ENCODE data around the gene THBS2. TPM values are rescaled to one million over a fixed set of nuclear protein-coding genes. Genes with fewer than 3 reads are reported as not detected.
"Not testable (repeated sequence)": the region's sequence is repeated elsewhere in the genome, so short reads cannot be mapped to it uniquely, and the experiment has no call there.

Gene THBS2
- total RNA-seq, 1 experiment from 2014 or later, result 0.28 TPM

DNA sequence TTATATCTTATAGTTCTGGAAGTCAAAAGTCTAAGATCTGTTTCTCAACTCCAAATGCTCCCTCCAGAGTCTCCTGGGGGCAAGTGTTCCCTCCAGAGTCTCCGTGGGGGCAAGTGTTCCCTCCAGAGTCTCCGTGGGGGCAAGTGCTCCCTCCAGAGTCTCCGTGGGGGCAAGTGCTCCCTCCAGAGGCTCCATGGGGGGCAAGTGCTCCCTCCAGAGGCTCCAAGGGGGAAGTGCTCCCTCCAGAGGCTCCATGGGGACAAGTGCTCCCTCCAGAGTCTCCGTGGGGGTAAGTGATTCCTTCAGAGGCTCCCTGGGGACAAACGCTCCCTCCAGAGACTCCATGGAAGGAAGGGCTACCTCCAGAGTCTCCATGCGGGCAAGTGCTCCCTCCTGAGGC, 34.0 kb upstream of the THBS2 start:
- Histone ChIP-seq H3K4me1 (peaks cover 17% of the 10 kb centered on the region), H3K27ac (no peak overlapping the region), H3K4me3 (no peak overlapping the region), H3K9me3 (replicated peaks) (no peaks in the 10 kb centered on the region; the same call in 1 of the 2 replicates), H3K36me3 (no peaks in the 10 kb centered on the region), H3K27me3 (peaks cover 5% of the 10 kb centered on the region; the same call in 1 of the 2 replicates)
- DNase-seq, result no peak

DNA sequence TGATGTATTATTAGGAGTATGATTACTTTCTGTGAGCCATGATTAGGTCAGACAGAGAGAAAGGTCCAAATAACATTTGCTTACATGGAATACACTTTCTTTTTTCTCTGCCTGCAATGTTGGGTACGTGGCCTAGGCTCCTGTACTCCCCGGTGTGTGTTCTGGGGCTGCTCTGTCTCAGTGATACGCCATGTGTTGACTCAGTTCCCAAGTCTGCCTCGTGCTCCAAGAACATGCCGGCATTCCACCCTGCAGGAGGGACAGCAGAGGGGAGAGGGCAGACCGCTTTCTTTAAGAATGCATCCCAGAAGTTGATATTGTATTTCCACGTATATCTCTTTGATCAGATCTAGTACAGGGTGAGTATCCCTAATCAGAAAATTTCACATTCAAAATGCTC, 33.3 kb upstream of the THBS2 start:
- Histone ChIP-seq H3K27ac (no peak overlapping the region), H3K27me3 (peaks cover 5% of the 10 kb centered on the region; the same call in 1 of the 2 replicates), H3K4me3 (no peak overlapping the region), H3K36me3 (no peaks in the 10 kb centered on the region), H3K9me3 (replicated peaks) (no peaks in the 10 kb centered on the region; the same call in 1 of the 2 replicates), H3K4me1 (peaks cover 11% of the 10 kb centered on the region)
- no peak for DNase-seq

DNA sequence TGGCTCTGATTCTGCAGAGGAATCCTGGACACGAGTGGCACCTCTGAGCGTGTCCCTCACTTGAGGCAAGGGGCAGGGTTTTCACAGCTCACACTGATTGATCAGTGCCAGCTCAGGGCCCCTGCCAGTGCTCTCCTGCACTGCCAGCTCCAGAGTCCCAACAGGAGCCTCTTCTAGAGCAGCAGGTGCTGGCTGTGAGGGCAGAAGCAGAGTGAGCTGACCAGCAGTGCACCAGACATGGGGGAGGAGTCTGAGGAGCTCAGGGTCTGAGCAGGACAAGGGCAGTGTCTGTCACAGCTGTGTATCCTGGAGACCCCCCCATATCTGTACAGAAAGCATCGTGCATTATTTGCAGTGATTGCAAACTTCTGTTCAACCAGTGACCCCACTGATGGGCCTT, 31.5 kb upstream of the THBS2 start:
- DNase-seq, result no peak
- Histone ChIP-seq H3K27ac (no peak overlapping the region), H3K9me3 (replicated peaks) (no peaks in the 10 kb centered on the region; the same call in 1 of the 2 replicates), H3K36me3 (no peaks in the 10 kb centered on the region), H3K27me3 (peaks cover 5% of the 10 kb centered on the region; the same call in 1 of the 2 replicates), H3K4me1 (peaks cover 8% of the 10 kb centered on the region), H3K4me3 (no peak overlapping the region)

DNA sequence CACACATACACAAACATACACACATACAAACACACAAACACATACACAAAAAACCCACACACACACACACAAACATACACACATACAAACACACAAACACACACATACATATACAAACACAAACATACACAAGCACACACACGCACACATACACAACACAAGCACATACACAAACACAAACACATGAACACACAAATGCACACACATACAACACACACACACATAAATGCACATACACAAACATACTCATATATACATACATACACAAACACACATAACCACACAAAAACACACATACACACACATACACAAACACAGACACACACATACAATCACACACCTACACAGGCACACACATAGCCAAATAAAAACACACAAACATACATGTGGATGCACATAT, 30.3 kb upstream of the THBS2 start:
- no peak overlapping the region for H3K27ac ChIP-seq
- H3K36me3 ChIP-seq, result no peaks in the 10 kb centered on the region
- peaks cover 5% of the 10 kb centered on the region; the same call in 1 of the 2 replicates for H3K27me3 ChIP-seq
- H3K4me1 ChIP-seq, result no peaks in the 10 kb centered on the region
- DNase-seq, result no peak
- no peak overlapping the region for H3K4me3 ChIP-seq
- H3K9me3 ChIP-seq (replicated peaks), result no peaks in the 10 kb centered on the region; the same call in 1 of the 2 replicates

DNA sequence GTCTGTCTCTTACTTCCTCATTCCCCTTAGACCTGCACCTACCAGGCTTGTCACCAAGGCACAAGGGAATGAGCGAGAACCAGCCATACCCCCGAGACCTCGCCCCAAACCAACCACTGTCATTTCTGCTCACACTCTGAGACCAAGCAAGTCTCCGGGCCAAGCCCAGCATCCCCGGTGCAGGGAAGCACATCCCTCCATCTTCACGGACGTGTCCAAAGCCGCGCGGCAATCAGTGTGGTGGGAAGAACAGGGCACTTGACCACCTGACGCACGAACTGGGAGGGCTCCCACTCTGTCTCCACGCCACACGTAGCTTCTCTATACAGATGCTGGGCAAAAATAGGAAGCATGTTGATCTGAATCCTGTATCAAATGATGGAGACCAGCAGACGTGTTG, 28.4 kb upstream of the THBS2 start:
- no peak for DNase-seq
- Histone ChIP-seq H3K27ac (no peak overlapping the region), H3K4me1 (no peaks in the 10 kb centered on the region), H3K36me3 (no peaks in the 10 kb centered on the region), H3K9me3 (replicated peaks) (no peaks in the 10 kb centered on the region; the same call in 1 of the 2 replicates), H3K27me3 (peaks cover 5% of the 10 kb centered on the region; the same call in 1 of the 2 replicates), H3K4me3 (no peak overlapping the region)

DNA sequence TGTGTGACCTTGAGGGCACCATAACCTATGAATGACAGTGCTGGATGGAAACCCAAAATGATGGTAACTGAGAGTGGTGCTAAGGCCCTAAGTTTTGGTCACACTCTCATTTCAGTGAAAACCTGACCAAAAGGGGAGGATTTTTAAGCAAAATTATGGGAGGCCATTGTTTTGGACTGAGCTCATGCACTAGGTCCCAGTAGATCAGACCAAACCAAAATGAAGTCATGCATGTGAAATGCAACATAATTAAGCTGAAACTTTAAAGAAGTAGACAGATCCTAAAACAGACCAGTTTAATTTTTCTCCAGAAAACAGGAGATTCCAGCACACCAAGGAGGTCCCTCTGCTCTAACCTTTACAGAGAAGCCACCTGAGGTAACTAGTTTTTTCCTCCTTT, 24.0 kb upstream of the THBS2 start:
- Histone ChIP-seq H3K27me3 (no peaks in the 10 kb centered on the region), H3K36me3 (no peaks in the 10 kb centered on the region), H3K4me3 (no peak overlapping the region), H3K27ac (no peak overlapping the region), H3K9me3 (replicated peaks) (no peaks in the 10 kb centered on the region), H3K4me1 (no peaks in the 10 kb centered on the region)
- DNase-seq, result no peak

DNA sequence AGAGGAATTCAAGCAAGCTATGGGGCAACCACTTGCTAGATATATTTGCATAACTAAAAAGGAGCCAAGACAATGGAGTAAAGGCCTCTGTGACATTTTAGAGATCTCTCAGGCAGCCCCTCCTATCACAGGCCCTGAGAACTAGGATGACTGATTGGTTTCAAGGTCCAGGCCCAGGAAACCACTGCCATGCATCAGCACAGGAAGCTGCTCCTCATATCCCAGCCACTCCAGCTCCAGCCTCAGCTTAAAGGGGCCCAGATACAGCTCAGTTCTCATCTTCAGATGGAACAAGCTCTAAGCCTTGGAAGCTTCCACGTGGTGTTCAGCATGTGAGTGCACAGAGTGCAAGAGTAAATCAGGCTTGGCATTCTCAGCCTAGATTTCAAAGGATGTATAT, 21.1 kb upstream of the THBS2 start:
- Histone ChIP-seq H3K36me3 (no peaks in the 10 kb centered on the region), H3K4me1 (no peaks in the 10 kb centered on the region), H3K27me3 (no peaks in the 10 kb centered on the region), H3K27ac (no peak overlapping the region), H3K9me3 (replicated peaks) (no peaks in the 10 kb centered on the region), H3K4me3 (no peak overlapping the region)
- no peak for DNase-seq

DNA sequence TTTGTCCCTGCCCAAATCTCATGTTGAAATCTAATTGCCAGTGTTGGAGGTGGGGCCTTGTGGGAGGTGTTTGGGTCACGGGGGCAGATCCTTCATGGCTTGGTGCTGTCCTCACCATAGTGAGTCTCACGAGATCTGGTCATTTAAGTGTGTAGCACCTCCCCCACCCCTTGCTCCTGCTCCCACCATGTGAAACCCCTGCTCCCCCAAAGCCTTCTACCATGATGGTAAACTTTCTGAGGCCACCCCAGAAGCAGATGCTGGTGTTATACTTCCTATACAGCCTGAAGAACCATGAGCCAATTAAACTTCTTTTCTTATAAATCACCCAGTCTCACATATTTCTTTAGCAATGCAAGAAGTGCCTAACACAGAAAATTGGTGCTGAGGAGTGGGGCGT, 19.9 kb upstream of the THBS2 start:
- Histone ChIP-seq H3K9me3 (replicated peaks) (no peaks in the 10 kb centered on the region), H3K4me3 (no peak overlapping the region), H3K27ac (no peak overlapping the region), H3K36me3 (no peaks in the 10 kb centered on the region), H3K4me1 (no peaks in the 10 kb centered on the region), H3K27me3 (no peaks in the 10 kb centered on the region)
- no peak for DNase-seq

DNA sequence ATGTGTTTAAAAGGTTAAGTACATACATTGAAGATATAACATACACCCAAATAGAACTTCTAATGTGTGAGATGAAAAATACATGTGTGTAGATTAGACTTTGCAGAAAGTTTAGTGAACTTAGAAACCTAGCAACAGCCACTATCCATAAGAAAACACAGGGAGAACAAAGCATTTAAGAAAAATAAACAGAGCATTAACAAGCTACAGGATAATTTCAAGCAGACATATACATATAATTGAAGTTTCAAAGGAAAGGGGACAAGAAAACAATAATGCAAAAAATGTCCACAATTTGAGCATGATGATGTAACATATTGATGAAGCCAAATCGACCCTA, 18.2 kb upstream of the THBS2 start:
- H3K36me3 ChIP-seq, result no peaks in the 10 kb centered on the region
- no peaks in the 10 kb centered on the region for H3K4me1 ChIP-seq
- no peaks in the 10 kb centered on the region for H3K27me3 ChIP-seq
- no peak overlapping the region for H3K4me3 ChIP-seq
- DNase-seq, result no peak
- H3K9me3 ChIP-seq (replicated peaks), result no peaks in the 10 kb centered on the region
- no peak overlapping the region for H3K27ac ChIP-seq

DNA sequence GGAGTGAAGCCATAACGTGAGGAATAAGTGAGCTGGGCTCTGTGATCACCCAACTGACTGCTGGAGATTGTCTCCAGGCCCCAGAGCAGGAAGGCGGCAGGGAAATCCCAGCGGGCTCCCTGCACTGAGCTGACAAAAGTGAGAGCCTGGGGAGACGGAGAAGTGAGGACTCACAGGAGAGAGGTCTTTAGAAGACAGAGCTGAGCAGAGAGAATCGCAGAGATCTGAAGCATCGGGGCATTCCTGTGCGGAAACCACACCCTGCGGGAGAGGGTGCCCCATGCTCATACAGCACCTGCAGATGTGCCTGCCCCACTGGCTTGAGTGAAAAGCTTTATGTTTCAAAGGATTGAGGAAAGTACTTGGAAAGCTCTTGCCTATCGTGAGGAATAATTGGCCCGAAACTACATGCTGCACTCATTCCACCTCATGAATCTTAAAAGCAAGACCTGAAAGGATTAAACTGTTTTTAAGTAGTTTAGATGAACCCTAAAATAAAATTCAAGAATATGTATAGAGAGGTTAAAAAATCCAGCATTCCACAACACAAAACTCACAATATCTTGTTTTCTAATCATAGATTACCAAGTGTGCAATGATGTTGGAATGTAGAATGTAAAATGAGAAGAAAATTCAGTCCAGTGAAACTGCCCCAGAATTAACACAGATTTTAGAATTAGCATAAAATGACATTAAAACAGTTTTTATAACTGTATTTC, 17.7 kb upstream of the THBS2 start:
- Histone ChIP-seq H3K27ac (no peak overlapping the region), H3K9me3 (replicated peaks) (no peaks in the 10 kb centered on the region), H3K27me3 (no peaks in the 10 kb centered on the region), H3K4me3 (no peak overlapping the region), H3K4me1 (no peaks in the 10 kb centered on the region), H3K36me3 (no peaks in the 10 kb centered on the region)
- DNase-seq, result no peak

DNA sequence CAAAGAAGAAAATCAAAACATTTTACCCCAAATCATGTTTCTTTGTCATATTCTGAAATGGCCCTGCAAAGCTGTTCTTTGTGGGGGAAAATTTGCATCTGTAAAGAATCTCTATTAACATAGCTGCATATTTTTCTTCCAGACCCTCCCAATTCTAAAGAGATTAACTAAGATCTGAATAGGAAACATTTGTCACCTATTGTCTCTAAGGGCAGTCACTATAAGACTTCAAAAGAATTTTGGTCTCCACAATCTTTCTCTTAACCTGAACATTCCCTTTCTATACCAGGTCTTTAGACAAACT, 16.4 kb upstream of the THBS2 start:
- not testable (repeated sequence) for H3K4me3 ChIP-seq; H3K36me3 ChIP-seq; H3K9me3 ChIP-seq (replicated peaks); H3K27ac ChIP-seq; H3K27me3 ChIP-seq; DNase-seq; H3K4me1 ChIP-seq

DNA sequence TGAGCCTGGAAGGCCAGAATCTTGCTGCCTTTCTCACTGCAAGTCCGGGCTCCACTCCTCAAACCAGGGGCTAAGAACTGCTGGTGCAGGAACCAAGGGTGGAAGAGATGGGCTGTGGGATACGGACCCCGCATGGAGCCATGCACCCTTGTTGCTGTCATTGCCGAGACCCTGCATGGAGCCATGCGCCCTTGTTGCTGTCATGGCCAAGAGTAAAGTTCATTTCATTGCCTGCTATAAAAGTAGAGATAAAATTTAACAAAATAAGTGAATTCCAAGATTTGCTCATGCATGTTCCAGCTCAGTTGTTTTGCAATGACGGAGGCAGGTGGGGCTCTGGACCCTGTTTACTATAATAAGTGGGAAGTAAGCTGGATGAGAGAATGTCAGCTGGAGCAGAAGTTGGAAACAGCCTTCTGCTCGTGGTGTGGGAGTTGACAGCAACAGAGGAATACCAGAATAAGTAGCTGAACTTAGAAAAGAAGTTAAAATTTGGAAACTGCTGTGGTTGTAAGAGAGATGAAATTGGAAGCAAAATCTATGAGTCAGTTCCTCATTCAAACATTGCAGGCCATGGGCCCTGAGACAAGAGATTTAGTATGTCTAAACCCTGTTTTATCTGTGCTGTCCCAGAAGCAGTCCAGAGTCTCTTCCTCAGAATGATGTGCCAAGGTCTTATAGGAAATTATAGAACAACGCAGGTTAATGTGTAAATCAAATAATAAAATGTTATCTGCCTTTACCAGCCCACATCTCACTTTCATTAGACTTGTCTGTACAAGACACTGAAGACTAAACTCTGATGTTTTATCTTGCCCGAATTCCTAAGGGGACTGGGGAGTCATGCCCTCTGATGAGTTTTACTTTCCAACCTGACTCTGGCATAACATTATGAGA, 15.8 kb upstream of the THBS2 start:
- Histone ChIP-seq H3K27me3 (no peaks in the 10 kb centered on the region), H3K4me1 (no peaks in the 10 kb centered on the region), H3K4me3 (no peak overlapping the region), H3K36me3 (no peaks in the 10 kb centered on the region), H3K9me3 (replicated peaks) (no peaks in the 10 kb centered on the region), H3K27ac (no peak overlapping the region)
- no peak for DNase-seq

DNA sequence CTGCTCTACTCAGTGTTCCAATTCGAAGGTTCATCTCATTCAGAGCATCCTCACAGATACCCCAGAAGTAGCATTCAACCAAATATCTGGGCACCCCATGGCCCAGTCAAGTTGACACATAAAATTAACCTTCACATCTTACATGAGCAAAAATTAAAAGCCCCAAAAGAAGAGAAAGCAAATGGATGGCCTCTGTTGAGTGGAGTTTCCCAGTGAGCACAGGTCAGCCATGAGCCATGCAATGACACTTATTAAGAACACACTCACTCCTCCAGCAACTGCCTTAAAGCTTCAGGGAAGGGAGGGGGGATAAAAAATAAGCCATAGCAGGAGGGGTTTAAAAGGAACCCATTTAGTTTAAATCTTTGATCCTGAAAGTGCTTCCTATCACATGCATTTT, 14.6 kb upstream of the THBS2 start:
- Histone ChIP-seq H3K27ac (no peak overlapping the region), H3K4me1 (no peaks in the 10 kb centered on the region; the same call in 1 of the 2 replicates), H3K27me3 (no peaks in the 10 kb centered on the region), H3K4me3 (no peak overlapping the region), H3K9me3 (replicated peaks) (no peaks in the 10 kb centered on the region), H3K36me3 (no peaks in the 10 kb centered on the region)
- no peak for DNase-seq

DNA sequence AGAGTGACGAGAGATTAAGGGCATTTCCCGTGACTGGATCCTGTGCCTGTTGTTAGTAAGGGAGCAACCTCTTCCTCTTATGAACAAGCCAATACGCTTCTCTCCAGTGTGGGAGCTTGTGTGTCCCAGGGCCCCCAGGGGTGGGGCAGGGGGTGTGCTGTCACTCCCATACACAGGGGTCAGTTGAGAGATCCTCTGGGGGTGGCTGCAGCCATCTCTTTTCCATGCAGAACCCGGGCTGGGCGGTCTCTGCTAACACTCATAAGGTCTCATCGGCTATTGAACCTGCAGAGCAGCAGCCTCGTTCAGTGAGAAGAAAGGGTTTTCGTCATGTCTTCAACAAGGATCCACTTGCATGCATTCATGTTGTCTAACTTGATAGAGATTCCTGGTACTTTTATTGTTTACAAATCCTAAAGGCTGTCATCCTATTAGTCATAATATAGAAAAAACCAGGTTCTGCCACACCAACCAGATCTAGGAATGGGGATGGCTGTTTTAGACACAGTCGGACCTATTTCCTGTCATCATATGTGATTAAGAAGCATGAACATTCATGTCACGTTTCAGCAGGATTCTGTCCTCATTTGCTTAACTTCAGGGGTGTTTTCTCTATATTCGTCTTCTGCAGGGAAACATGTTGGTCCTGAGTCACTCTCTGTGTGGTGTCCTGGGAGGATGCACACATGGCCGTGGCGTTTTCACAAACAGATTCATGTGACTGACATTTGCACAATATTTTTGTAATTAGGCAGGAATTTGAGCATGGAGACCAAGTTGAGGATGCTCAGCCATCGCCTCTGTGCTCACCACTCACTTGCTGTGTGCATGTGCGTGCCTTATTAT, 13.3 kb upstream of the THBS2 start:
- Histone ChIP-seq H3K4me3 (no peak overlapping the region), H3K9me3 (replicated peaks) (no peaks in the 10 kb centered on the region), H3K4me1 (no peaks in the 10 kb centered on the region; the same call in 1 of the 2 replicates), H3K36me3 (no peaks in the 10 kb centered on the region), H3K27ac (no peak overlapping the region), H3K27me3 (no peaks in the 10 kb centered on the region)
- DNase-seq, result no peak

DNA sequence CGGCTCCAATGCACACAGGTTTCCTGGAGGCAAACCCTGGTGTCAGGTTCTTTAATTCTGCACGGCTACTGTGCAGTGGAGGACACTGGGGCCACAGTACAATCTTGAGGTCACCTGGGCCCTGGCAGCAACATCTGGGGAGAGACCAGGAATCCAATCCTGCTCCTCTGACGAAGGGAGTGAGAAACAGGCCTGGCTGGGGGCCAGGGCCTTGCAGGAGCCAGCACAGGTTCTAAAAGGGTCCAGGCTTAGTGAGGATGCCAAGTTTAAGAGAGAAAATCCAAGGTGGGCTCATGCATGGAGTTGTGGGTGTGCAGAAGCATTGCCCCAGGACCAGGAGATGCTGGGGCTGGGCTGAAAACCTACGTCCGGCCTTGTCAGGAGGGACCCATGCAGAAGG, 12.6 kb upstream of the THBS2 start:
- DNase-seq, result no peak
- H3K27me3 ChIP-seq, result no peaks in the 10 kb centered on the region
- H3K36me3 ChIP-seq, result no peaks in the 10 kb centered on the region
- H3K27ac ChIP-seq, result no peak overlapping the region
- H3K9me3 ChIP-seq (replicated peaks), result no peaks in the 10 kb centered on the region
- no peak overlapping the region for H3K4me3 ChIP-seq
- no peaks in the 10 kb centered on the region; the same call in 1 of the 2 replicates for H3K4me1 ChIP-seq
